CD4-positive, alpha-beta T cell treated with Interleukin-17A for 4 hours (primary cell): ENCODE results near the gene NFAM1.

Experiments
- DNase-seq: peaks from one replicate; pipeline ENCODE4 v3.0.0-alpha.2; 2020; ENCODE audit warnings: mixed read lengths

NFAM1 gene

DNA sequence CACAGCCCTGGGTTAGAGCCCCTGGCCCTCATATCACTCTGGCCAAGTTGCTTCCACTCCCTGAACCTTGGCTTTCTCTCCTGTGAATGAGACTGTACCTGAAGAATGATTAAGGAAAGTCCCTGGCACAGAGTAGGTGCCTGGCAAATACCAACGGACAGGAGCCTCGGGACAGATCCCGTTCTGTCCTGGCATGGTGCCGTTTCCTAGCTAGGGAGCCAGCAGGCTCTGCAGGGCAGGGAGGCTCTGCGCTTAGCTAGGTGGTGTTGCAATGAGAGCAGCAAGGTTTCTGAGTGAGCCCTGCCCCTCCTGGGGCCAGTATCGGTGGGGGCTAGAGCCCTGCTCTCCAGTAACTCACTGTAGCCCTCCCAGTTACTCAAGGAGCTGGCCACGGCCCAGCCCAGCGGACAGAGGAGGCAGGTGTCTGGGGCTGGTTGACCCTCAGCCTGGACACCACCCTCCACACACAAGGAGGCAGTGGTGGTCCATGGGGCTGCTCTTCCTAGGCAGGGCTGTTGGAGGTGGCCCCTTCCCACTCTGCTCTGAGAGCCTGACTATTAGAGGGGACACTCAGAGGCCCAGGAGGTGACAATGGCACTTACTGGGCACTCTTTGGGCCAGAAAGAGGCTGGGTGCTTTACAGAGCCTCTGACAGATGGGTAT is 74.4 kb downstream of the NFAM1 start:
- no peak for DNase-seq

DNA sequence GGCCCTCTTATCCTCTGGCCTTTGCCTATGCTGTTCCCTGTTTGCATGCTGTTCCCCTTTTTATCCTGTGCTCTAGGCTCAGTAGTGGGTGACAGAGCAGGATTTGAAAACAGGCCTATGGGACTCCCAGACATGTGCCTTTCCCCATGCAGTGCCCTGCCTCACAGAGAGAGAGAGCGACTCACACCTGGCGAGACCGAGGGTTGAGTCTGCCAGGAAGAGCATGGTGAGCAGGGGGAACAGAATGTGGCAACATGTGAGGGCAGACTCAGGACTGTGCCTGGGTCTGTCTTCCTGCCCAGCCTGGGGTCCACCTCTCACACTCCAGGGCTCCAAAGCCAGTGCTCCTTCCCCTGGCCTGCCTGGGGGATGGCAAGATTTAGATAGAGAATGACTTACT is 75.0 kb downstream of the NFAM1 start:
- DNase-seq, result no peak

DNA sequence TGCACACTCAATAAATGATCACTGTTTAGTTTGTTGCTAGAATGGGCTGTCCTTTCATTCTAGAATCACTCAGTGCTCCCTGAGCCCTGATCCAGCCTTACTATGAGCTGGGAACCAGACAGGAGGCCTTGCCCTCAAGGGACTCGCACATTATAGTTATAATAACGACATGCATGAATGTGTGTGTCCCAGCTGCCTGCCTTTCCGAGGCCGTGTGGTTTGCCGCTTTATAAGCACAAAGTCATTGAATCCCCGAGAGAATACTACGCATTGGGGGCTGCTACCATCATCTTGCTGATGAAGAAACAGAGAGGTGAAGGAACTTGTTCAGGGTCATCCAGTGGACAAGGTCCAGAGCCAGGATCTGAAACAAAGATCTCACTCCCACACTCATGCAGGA is 75.7 kb downstream of the NFAM1 start:
- no peak for DNase-seq

GRCh38 chr22:42353883-42354727 is 78.1 kb downstream of the NFAM1 start:
- DNase-seq, result no peak

DNA sequence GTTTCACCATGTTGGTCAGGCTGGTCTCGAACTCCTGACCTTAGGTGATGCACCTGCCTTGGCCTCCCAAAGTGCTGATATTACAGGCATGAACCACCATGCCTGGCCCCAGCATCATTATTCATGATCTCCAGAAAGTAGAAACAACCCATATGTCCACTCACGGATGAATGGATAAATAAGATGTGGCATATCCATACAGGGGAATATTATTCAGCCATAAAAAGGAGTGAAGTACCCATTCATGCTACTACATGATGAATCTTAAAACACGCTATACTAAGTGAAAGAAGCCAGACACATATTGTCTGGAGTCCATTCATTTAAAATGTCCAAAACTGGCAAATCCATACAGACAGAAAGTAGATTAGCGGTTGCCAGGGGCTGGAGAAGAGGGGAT is 81.8 kb downstream of the NFAM1 start:
- no peak for DNase-seq

DNA sequence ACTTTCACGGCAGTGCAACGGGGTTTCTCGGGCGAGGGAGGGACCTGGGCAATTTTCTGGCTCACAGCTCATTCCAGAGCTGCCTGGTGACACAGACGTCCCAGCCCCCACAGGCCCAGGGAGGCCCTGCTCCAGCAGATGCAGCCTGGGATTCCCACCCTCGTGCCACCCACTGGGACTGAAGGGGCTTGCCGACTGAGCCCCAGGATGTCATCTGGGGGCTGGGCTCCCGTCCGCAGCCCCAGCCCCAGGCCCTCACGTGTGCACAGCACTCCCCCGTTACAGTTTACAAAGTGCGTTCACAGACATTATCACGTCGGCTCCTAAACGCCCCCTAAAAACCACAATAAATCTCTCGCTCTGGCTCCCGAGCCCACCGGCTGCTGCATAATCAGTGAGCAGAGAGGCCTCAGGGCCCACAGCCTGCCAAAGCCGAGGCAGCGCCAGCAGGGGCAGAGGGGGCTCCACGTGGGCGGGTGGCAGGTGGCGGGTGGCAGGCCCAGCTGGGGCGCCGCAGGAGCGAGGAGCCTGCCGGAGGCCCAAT is 84.8 kb downstream of the NFAM1 start:
- DNase-seq, result no peak

DNA sequence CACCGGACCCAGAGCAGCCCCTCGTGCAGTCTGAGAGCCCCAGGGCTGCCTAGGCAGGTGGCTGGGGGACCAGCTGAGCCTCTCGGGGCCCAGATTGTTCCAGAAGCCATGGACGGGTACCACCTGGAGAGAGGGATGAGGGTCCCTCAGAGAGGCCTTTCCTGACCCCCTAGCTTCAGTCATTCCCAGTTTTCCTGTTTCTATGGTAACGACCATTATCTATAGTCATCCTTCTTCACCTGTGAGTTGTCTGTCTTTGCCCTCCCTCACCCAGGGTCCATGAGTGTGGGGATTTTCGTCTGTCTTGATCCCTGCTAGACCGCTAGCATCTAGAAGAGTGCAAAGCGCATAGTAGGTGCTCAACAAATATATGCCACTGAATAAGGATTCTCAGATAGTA is 85.5 kb downstream of the NFAM1 start:
- no peak for DNase-seq

DNA sequence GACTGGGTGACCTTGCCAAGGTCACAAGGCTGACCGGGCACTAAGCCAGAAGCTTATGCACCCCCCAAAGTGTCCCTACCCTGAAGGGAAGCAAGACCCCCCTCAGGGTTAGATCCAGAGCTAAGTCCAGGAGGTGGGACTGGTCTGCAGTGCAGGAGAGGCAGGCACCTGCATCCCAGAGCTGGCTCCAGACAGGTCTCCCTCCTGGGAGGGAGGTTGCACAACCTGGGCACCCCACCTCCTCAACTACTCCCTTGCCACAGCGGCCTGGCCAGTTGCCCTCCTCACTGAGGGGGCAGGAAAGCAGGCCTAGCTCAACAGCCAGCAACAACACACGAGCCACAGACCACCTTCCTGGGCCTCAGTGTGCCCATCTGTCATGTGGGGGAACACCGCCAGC is 86.7 kb downstream of the NFAM1 start:
- no peak for DNase-seq

GRCh38 chr22:42344361-42344905 is 87.8 kb downstream of the NFAM1 start:
- no peak for DNase-seq

GRCh38 chr22:42343531-42344081 is 88.6 kb downstream of the NFAM1 start:
- peak; percentile 67 for DNase-seq

GRCh38 chr22:42343121-42343454 is 89.1 kb downstream of the NFAM1 start:
- peak; percentile 29 for DNase-seq

- no peak for DNase-seq
Measured at GRCh38 chr22:42342426-42343120, 89.6 kb downstream of the NFAM1 start.

GRCh38 chr22:42341779-42342178 is 90.4 kb downstream of the NFAM1 start:
- no peak for DNase-seq

DNA sequence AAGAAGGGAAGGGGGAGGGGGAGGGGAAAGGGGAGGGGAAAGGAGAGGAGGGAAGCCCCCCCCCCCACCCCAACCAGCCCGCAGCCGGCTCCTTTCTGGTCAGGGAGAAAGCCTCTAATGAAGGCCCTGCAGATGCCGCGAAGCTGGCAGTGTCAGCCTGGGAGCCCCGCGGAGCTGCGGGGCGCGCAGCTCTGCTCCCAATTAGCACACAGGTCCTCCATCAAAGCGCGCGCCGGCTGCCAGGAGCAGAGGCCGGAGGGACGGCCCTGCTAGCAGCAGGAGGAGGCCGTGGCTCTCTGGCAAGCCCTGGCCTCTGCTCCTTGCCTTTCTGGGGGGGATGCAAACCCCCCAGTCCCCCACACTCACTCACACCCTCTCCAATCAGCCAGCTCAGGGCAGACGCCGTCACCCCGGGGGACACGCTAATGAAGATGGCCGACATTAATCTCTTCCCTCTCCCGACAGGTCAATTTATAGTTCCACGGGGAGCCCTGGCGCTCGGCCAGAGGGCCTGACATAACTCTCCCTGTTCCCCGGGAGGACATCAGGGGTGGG is 91.3 kb downstream of the NFAM1 start:
- DNase-seq, result no peak

GRCh38 chr22:42340150-42340549 is 92.1 kb downstream of the NFAM1 start:
- no peak for DNase-seq

GRCh38 chr22:42338479-42338878 is 93.7 kb downstream of the NFAM1 start:
- no peak for DNase-seq

- no peak for DNase-seq
Measured at GRCh38 chr22:42337356-42337755, 94.8 kb downstream of the NFAM1 start.

GRCh38 chr22:42336527-42337227 is 95.5 kb downstream of the NFAM1 start:
- DNase-seq, result no peak

- no peak for DNase-seq
Measured at GRCh38 chr22:42335839-42336378, 96.3 kb downstream of the NFAM1 start.

DNA sequence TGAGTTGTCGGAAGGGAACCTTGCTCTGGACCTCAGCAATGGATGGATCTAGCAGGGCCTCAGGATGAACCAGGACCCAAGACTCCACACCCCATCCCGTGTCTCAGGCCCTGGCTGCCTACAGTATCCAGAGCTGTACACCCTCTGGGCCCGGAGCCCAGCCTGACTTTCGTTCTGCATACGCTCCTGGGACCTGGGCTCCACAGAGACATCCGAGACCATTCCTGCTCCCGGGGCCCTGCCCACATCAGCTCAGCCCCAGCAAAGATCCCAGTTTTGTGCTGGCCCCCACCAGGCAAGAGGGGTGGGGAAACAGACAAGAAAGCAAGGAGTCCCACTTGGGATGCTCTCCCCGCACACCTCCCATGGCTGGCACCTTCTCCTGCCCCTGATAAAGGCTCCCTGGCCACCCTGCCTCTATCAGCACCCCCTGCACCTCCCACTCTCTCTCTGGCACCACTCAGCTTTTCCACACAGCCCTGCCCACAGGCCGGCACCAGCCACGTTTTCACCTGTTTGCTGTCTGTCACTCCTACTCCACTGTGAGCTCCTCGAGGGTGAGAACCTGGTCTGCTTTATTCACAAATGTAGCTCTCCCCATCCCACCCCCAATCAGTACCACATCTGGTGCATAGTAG is 97.2 kb downstream of the NFAM1 start:
- DNase-seq, result no peak

DNA sequence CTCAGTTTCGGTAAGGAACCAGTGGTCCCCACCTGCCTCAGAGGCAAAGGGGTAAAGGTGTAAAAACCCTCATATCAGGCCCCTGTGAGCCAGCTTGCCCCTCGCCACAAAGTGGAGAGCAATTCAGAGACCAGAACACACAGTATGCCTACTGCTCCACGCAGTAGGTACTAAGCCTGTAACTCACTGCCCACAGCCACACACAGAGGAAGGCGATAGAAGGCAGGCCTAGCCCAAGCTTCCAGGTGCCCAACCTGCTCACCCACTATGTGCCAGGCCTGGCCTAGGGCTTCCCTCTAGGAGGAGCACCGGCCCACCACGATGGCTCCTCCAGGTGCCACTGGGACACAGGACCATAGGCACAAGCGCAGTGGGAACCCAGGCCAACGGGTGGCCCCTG is 98.7 kb downstream of the NFAM1 start:
- no peak for DNase-seq
